Activated effector memory CD4-positive, alpha-beta T cell treated with Interleukin-2 at 50 U/mL for 16 hours (primary cell): ENCODE measurements around the gene SIRT6.
"Not testable (repeated sequence)": the region's sequence is repeated elsewhere in the genome, so short reads cannot be mapped to it uniquely, and the experiment has no call there.

Source experiments
- DNase-seq: peaks from one replicate; pipeline ENCODE4 v3.0.0-alpha.2; 2020

Gene SIRT6

DNA sequence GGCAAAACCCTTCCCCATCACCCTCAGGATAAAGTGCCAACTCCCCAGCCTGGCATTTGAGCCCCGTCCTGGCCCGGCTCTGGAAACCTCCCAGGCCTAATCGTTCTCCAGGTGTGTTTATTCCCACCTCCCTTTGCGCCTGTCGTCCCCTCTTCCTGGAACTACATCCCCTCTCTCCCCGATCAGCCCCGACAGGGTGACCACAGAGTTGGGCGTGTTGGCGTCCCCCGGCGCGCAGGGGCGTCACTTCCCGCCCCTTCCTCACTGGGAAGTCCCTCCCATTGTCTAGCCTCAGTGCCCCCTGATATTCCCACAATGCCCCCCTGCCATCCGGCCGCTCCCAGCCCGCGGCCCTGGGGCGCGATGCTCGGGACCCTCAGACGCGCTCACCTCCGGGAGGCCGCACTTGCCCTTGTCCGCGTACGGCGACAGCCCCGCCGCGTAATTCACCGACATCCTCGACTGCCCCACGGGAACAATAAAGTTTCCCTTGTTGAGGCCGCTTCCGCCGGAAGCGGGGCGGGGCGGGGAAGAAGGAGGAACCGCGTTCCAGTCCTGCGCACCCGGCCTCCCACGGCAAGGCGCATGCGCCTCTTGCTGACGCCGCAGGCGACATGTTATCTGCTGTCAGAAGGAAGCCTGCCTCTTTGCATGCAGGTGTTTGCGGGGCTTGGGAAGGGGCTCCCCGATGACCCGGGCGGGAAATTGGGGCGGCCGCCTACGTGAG lies at the start of gene SIRT6, which contains the start of gene ANKRD24:
SIRT6 (minus strand) TSS at position 480 of the 727 bp plus-strand sequence; CDS start at position 456, 24 bp downstream.
ANKRD24 (plus strand) TSS at position 606 of the 727 bp plus-strand sequence. CDS start 3,737 bp downstream, outside the sequence.
- DNase-seq: peak; percentile 95

DNA sequence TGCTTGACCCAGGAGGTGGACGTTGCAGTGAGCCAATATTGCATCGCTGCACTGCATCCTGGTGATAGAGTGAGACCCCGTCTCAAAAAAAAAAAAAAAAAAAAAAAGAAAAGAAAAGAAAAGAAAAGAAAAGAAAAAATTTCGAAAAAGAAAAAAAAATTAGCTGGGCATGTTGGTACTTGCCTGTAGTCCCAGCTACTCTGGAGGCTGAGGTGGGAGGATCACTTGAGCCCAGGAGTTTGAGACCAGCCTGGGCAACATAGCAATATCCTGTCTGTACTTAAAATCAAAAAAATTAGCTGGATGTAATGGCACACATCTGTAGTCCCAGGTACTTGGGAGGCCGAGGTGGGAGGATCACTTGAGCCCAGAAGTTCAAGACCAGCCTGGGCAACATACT lies 49.8 kb upstream of the SIRT6 start:
- not testable (repeated sequence) for DNase-seq

DNA sequence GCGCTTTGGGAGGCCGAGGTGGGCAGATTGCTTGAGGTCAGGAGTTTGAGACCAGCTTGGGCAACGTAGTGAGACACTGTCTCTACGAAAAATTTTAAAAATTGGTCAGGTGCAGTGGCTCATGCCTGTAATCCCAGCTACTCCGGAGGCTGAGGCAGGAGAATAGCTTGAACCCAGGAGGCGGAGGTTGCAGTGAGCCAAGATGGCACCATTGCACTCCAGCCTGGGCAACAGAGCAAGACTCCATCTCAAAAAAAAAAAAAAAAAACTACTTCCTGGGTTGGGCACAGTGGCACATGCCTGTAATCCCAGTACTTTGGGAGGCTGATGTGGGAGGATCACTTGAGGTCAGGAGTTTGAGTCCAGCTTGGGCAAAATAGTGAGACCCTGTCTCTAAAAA lies 49.2 kb upstream of the SIRT6 start:
- DNase-seq: not testable (repeated sequence)

DNA sequence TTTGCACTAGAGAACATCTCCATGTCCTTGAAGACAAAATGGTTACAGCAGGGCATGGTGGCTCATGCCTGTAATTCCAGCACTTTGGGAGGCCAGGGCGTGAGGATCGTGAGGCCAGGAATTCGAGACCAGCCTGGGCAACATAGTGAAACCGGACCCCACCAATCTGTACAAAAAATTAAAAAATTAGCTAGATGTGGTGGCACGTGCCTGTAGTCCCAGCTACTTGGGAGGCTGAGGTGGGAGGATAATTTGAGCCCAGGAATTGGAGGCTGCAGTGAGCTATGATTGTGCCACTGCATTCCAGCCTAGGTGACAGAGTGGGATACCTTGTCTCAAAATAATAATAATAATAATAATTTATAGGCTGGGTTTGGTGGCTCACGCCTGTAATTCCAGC lies 47.9 kb upstream of the SIRT6 start:
- DNase-seq: not testable (repeated sequence)

GRCh38 chr19:4229179-4229931 lies 47.0 kb upstream of the SIRT6 start, which contains the start of gene EBI3:
EBI3 (plus strand) TSS chr19:4229523; CDS start chr19:4229551, 28 bp downstream.
- no peak for DNase-seq

- no peak for DNase-seq
Measured at GRCh38 chr19:4228765-4229178, 46.4 kb upstream of the SIRT6 start.

- no peak for DNase-seq
Measured at GRCh38 chr19:4227771-4228170, 45.4 kb upstream of the SIRT6 start.

DNA sequence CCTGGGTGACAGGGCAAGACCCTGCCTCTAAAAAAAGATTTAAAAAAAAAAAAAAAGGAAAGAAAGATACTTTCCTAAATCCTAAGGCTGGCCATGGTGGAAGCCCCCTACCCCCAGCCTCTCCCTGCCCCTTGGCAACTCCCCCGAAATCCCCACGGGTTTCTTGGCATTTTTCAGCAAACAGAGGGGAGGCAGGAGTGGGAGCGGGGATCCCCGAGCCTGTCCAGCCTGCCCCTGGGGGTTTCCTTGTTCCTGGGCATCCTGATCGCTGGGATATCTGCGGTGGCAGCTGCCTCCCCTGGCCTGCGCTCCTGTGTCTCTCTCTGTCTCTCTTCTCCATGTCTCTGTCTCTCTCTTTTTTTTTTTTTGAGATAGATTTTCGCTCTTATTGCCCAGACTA lies 43.5 kb upstream of the SIRT6 start:
- DNase-seq: no peak

GRCh38 chr19:4224470-4224869 lies 42.1 kb upstream of the SIRT6 start:
- DNase-seq: no peak

GRCh38 chr19:4220188-4220587 lies 37.8 kb upstream of the SIRT6 start:
- DNase-seq: no peak

DNA sequence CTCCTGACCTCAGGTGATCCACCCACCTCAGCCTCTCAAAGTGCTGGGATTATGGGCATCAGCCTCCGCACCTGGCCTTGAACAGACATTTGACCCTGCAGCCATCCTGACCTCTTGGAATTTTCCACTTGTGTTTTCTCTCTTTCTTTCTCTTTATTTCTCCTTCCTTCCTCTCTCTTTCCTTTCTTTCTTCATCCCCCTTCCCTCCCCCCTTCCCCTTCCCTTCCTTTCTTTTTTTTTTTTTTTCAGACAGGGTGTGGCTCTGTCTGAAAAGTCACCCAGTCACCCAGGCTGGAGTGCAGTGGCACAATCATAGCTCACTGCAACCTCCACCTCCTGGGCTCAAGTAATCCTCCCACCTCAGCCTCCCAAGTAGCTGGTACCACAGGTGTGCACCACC lies 36.2 kb upstream of the SIRT6 start:
- not testable (repeated sequence) for DNase-seq

- no peak for DNase-seq
Measured at GRCh38 chr19:4217429-4218264, 35.3 kb upstream of the SIRT6 start.

GRCh38 chr19:4216846-4217245 lies 34.5 kb upstream of the SIRT6 start:
- no peak for DNase-seq

DNA sequence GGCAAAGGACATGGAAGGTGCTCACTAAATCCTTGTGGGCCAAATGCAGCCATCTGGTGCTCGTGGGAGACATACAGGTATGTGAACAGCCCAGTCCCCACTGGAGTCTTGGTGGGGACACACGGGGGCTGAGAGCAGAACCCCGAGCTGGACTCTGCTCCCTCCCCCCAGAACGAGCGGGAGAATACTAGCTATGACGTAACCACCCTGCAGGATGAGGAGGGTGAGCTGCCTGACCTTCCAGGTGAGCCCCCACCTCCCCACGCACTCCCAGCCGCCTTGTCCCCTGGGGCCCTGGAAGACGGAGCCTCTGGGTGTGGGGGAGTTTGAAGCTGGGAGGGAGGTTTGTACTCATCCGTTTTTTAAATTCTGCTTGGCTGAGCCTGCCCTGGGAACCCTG lies 33.4 kb upstream of the SIRT6 start:
- no peak for DNase-seq

DNA sequence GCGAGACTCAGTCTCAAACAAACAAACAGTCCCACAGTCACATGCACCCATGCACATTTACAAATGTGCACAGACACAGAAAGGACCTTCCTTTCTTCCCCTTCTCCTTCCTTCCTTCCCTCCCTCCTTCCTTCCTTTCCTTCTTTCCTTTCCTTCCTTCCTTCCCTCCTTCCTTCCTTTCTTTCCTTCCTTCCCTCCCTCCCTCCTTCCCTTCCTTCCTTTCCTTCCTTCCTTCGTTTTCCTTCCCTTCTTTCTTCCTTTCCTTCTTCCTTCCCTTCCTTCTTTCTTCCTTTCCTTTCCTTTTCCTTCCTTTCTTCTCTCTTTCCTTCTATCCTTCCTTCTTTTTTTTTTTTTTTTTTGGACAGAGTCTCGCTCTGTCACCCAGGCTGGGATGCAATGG lies 30.8 kb upstream of the SIRT6 start:
- no peak for DNase-seq

- no peak for DNase-seq
Measured at GRCh38 chr19:4210166-4210731, 27.9 kb upstream of the SIRT6 start.

DNA sequence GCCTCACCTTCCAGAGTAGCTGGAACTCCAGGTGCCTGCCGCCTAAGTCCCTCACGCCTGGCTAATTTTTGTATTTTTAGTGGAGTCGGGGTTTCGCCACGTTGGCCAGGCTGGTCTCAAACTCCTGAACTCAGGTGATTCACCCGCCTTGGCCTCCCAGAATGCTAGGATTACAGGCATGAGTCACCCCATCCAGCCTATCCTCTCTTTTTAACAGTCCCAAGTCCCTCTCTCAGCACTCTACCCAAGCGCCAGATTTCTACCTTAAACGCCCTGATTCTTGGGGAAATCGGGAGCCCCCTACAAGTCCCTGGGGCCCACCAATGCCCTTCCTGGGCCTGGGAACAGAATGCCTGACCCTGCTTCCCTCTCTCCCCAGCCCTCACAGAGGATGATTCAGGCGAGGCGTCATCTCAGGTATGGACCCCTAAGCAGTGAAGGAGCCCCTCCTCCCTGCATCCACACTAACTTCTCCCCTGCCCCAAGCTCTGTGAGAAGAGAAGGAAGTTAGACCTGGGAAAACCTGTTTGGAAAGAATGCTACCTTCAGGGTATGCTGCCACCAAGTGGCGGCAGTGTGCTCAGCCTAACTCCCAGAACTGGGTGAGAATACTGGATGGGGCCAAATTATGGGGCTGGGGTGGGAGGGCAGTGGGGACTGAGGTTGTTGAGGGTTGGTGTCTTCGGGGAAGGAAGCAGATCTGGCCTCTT lies 26.2 kb upstream of the SIRT6 start:
- no peak for DNase-seq

- DNase-seq: no peak
Measured at GRCh38 chr19:4206818-4207484, 24.6 kb upstream of the SIRT6 start.

DNA sequence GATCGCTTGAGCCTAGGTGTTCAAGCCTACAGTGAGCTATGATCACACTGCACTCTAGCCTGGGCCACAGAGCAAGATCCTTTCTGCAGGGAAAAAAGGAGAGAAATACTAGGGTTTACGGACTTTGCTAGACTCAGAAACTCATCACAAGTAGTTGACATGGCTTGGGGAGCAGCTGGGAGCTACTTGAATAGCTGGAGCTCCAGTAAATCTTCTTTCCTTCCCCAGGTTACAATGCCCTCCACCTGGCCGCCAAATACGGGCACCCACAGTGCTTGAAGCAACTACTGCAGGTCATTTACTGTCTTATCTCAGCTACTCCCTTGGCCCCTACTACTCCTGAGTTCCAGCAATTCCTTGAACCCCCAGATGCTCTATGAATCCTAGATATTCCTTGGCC lies 19.4 kb upstream of the SIRT6 start:
- DNase-seq: no peak

- no peak for DNase-seq
Measured at GRCh38 chr19:4200940-4201542, 18.7 kb upstream of the SIRT6 start.

- DNase-seq: no peak
Measured at GRCh38 chr19:4199699-4200293, 17.4 kb upstream of the SIRT6 start.
